Right renal cortex interstitium (tissue), 3 donors: ENCODE results near the gene KCNC1. TPM values are rescaled to one million over a fixed set of nuclear protein-coding genes. Genes with fewer than 3 reads are reported as not detected.

ENCODE experiments used
- DNase-seq, 3 donors: peaks; one replicate each; pipeline ENCODE4 v3.0.0-alpha.2; 2013; ENCODE audit warnings: low read depth in 3 of 3, low spot score in 2 of 3
- polyA plus RNA-seq, 3 donors: library from polyadenylated mRNA; unstranded; fragments of 120-200 nt; gene quantifications; one replicate each; pipeline ENCODE4 v1.2.1, GENCODE V29; 2013; ENCODE audit not compliant: insufficient read length in 3 of 3

Gene KCNC1
- polyA plus RNA-seq, 3 donors: 0.80 to 1.1 (median 0.92) TPM

DNA sequence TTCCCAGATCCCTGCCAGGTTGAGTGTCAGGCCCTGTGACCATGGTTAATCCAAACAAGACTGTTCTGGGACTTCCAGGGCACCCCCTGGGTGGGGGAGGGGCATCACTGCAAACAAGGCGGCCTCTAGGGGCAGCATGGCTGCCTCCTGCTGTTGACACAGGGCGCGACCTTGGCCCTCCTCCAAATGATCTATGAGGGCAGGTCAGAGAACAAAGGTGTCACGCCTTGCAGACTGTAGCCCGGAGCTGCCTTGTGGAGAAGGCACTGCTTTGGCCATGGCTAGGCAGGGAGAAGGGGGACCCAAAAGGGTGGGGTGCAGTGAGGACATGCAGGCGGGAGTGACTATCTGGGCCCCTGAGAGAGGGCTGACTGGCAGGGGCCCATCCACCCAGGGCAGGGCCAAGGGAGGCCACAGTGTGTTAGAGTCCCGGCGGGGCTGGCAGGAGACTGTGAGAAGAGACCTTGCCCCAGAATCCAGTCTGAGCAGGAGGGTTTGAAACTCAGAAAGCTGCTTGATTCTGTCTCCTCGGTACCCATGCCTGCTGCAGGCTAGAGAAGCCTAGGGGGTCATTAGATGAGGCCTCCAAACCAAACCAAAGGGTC lies 35.6 kb downstream of the KCNC1 start:
- no peak for DNase-seq

DNA sequence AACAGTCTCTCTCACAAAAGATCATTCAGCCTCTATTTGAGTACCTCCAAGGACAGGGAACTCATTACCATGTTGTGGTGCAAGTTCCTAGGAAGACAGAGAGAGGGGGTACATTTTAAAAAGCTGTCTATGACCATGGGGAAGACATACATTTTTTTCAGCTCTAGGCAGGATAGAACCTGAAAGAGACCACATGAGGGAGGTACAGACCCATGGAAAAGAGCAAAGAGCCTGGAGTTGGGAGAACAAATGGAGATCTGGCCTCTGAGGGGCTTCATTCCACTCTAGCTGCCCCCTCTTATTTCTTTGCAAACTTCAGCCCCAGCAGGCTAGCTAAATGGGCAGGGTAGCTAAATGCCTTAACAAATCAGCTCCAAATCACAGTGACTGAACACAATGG lies 36.3 kb downstream of the KCNC1 start:
- DNase-seq: no peak

DNA sequence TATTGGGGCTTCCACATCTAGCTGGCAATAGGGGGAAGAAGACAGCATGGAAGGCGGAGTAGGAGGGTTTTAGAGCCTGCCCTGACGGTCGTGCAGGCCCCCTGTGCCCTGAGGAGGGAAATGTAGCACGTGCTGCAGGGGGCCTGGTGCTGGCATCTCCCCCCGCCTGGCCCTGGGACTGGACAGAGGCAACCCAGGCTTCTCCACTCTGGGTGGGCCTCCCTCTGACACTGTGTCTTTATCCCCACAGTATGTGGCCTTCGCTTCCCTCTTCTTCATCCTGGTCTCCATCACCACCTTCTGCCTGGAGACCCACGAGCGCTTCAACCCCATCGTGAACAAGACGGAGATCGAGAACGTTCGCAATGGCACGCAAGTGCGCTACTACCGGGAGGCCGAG lies 36.8 kb downstream of the KCNC1 start:
- DNase-seq: no peak

DNA sequence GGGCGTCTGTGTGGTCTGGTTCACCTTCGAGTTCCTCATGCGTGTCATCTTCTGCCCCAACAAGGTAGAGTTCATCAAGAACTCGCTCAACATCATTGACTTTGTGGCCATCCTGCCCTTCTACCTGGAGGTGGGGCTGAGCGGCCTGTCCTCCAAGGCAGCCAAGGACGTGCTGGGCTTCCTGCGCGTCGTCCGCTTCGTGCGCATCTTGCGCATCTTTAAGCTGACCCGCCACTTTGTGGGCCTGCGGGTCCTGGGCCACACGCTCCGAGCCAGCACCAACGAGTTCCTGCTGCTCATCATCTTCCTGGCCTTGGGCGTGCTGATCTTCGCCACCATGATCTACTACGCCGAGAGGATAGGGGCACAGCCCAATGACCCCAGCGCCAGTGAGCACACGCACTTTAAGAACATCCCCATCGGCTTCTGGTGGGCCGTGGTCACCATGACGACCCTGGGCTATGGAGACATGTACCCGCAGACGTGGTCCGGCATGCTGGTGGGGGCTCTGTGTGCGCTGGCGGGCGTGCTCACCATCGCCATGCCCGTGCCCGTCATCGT lies 37.3 kb downstream of the KCNC1 start:
- no peak for DNase-seq

DNA sequence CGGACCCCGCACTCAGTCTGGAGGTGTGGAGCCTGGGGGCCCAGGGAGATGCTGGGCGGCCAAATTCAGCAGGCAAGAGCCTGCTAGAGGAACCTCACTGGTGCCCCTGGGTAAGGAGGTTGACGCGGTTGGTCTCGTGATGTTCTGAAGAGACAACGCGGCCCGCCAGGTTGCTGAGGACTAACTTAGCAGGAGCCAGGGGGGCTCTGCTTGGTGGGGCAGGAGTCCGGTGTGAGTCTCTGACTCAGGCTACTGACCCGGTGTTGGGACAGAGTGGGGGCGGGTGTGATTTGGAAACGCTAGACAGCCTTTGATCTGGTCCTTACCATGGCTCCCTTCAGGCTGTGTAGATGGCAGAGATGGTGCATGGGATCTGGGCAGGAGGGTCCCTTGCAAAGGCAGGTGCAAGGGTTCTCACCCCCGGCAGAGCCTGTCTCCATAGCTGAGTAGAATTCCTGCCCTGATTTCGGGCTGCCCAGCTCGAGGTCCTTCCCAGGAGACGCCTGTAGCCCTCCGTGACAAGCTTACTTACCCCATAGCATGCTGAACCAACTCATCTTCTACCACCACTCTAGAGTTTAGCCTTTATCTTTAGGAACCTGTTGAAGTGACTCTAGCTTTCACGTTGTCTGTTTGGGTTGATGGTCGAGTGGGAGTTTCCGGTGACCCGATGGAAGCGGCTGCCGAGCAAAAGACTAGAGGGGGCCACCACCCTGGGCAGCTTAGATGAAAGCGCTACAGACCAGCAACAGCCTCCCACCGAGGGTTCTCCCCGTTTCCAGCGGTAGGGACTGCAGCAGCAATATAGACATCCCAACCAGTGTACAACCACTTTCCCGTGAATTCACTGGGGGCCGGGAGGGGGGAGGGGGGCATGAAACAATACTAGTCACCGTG lies 38.4 kb downstream of the KCNC1 start:
- no peak for DNase-seq

DNA sequence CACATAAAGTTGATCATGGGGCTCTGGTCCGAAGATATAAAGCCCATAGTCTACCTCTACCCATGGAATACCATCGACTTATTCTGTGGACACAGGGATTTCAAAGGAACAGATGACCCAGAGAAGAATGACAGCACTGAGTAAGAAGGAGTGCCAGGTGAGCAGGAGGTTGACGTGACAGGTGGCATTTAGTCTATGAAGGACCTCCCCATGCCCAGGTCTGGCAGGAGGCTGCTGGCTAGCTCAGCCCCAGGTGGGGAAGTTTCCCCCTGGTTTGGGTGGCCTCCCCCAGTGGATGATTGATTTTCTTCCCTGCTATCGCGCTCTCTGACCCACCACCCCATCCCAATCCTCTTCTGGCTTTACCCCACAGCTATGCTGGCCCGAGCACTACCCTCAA lies 39.1 kb downstream of the KCNC1 start:
- no peak for DNase-seq

DNA sequence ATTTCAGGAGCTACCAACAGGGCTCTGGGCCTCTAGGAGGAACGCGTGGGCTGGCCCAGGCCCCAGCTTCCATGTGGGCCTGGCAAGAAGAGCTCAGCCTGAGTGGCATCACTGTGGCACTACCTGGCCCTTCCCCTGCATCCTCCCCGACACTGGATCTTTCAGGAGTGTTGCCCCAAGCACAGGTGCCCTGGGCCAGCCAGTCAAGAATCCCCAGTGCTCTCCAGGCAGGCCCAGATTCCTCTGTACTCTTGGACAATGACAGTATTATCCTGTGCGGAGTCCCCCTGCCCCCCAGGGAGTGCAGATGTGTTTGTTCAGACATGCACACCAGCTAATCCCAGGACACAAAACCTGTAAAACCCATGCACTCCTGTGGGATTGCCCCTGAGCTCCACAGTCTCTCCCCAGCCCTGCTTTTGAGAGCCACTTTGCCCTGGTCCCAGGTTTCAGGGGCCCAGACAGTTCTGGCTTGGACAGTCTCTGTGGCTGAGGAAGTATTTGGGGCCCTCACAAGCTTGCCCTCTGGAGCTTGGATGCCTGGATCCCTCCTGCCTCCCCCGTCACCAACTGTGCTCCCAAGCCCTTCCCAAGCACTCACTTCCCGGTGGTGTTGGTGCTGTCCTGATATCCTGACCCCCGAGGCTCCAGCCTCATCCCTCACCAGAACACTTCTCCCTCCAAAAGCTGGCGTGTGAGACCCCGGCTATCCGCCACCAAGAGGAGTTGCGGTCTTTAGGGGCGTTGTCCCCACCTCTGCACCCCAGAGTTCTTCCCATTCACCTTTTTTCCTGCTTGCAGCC lies 39.9 kb downstream of the KCNC1 start:
- no peak for DNase-seq

DNA sequence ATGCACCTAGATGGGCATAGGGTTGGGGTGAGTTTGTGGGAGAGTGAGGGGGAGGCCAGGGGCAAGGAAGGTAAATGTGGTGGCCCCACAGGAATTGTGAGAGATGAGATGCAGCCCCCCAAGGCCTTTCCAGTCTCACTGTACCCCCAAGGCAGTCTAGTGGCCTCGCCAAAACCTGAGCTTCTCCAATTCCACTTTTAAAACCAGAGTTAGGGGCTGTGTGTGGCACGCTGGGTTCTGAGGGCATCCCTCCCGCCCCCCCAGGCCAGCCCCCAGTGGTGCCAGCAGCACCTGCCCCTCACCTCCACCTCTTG lies 40.4 kb downstream of the KCNC1 start:
- no peak for DNase-seq

DNA sequence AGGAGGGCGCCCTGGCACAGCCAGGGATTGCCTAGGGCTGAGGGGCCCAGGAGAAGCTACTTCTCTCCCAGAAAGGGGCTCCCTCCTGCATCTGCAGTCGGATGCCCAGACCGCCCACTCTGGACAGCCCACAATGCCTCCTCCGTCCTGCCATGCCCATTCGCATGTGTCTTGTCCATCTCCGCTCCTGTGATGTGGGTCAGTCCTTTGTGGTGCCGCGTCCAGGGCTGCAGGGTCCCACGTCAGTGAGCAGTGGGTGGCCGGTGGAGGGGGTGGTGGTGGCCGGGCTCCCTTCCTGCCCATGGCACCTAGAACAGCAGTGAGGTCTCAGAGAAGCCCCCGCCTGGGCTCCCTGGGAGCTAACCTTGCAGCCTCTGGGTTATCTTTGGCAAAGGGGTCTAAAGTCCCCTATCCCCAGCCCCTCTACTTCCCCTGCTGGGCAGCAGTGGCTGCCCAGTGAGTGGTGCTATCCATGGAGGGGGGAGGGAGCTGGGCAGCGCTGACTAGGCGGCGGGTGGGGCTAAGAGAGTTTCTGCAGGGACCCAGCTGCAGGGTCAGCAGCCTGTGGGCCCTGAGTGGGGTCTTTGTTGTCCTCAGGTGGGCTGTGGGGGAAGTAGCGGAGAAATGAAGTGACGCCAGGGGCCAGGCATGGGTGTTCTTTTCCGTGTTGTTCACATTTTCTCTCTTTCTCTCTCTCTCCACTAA lies 41.1 kb downstream of the KCNC1 start:
- no peak for DNase-seq

DNA sequence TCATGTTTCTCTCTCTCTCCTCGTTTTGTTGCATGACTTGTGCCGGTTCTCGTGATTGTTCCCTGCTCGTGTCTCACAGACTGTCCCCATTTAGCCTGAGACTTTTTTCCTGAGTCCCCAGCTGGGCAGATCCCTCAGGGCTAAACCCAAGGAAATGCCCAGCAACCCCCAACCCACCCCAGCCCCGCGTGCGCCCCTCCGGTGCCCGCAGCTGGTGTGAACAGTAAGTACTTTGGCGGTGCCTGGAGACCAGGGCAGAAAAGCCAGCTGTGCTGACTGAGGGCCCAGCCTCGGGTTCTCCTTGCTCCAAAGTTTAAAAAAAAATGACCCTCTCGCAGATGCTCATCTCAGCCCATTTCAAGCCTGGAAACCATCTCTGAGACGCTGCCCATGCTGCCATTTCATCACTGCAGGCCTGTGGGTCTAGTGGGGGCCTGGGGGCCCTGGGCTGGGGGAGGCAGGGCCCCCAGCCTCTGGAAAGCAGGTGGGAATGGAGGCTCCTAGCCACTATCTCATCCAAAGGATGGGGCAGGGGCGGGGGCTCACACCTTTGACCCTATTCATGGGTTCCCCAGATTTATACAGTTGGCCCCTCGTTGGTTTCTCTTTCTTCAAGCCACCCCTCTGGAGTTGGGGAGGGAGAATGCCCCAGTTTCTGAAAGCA lies 41.8 kb downstream of the KCNC1 start:
- DNase-seq: no peak

DNA sequence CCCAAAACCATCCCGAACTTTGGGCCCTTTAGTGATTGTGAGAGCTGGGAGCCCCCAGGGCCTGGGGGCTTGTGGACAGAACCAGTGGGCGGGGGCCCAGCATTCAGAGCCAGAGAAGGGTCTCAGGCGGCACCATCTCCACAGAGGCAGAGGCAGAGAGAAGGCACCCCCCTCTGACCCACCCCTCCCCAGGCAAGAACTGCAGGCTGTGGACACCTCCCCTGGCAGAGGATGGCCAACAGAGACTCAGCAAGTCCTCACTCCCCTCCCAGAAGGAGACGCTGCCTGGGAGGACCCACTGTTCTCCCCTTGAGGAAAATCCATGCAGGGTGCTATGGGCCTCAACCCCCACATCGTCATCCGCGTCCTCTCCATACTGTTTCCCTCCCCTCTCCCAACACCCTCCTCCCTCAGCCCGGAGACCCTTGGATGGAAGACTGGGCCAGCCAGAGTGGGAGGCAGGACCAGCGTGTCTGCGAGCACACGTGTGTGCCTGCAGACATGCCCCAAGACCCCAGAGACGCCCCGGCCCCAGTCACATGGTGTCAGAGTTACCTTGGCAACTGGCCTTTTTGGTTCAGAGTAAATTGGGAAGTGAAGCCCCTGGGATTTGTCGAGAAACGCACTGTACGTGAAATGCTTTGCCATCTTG lies 42.6 kb downstream of the KCNC1 start:
- DNase-seq: no peak

DNA sequence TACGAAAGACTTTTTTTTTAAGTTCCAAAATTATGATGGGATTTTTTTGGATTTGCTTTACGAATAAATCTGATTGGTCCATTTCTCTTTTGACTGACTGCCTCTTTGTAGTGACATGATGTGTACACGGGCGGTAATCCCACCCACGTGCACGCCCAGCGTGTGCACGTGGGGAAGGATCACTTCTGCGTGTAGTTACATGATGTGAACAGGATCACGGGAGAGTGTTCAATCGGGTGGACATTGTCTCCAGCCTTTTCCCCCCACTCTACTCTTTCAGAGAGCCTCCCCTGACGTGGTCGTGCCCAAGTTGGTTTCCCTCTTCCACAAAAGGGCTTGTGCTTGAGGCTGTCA lies 43.1 kb downstream of the KCNC1 start:
- DNase-seq: no peak

DNA sequence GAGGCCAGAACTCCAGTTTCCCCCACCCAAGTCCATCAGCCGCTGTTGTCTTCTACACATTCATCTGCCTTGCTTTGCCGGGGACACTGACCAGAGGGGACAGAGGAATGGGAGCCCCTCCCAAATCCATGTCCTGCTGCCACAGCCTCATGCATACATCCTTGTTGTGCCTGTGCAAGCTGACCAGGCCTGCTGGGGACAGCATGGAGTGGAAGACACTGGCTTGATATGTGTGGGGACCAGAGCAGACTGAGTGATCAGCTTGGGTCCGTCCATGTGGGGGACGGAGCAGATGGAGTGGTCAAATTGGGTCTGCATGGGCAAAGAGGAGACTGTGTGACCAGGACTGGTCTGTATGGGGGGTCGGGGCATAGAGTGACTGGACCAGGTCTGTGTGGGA lies 43.8 kb downstream of the KCNC1 start:
- no peak for DNase-seq

DNA sequence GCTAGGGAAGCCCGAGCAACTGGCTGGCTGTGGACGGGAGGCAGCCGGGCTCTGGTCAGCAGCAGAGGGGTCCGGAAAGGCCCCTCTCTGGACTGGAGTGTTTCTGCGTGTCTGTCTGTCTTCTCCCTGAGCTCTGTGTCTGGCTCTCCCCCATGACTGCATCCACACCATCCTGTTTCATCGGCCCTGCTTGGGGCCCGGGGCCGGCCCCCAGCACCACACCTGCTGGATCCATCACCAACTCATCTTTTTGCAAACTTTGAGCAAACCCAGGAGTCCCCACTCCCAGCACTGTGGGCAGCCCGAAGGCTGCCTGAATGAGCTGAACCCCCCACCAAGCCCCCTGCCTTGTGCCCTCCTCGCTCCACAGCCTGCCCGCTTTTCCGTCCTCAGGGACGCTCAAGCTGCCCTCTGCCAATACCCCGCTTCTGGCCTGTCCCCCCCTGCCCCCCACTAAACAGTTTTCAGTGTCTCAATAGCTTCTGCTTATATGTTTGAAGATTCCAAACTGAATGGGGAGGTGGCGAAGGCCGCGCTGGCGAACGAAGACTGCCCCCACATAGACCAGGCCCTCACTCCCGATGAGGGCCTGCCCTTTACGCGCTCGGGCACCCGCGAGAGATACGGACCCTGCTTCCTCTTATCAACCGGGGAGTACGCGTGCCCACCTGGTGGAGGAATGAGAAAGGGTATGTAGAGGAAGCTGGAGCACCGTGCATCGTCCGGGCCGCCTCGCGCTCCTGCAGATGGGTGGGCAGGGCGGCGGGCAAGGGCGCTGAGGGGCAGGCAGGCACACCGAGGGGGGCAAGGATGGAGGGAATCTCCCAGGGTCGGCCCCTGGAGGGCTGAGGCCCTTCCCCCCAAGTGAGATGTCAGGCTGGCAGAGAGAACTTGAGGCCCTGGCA lies 44.6 kb downstream of the KCNC1 start:
- no peak for DNase-seq

DNA sequence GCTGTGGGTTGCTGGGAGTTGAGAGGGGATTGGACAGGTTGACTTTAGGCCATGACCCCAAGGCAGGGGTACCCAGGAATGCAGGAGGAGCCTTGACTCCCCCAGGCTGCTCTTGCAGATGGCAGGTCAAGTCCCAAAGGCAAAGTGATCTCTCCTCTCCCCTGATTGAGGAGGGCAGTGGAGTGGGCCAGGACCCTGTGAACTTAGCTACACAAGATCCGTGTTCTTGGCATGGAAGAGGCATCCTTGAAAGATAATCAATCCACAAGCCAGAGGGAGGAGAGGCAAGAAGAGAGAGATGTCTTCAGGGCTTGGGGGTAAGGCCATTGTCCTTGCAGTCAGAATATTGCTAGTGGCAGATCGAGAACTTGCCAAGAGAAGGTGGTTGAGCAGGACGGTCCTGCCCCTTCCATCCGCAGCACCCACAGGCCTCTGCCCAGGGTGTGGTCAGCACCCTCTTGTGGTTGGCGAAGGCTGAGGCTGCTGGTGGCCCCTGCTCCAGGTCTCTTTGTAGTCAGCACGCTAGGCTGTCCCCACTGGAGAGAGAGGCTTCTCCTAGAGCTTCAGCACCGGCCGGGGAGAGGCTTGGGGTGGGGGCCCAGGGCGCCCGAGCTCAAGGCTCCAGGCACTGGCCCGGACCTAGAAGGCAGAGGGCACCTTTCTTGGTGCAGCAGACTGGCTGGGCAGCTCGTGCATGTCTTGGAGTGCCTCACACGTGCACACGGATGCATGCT lies 45.4 kb downstream of the KCNC1 start:
- DNase-seq: no peak

DNA sequence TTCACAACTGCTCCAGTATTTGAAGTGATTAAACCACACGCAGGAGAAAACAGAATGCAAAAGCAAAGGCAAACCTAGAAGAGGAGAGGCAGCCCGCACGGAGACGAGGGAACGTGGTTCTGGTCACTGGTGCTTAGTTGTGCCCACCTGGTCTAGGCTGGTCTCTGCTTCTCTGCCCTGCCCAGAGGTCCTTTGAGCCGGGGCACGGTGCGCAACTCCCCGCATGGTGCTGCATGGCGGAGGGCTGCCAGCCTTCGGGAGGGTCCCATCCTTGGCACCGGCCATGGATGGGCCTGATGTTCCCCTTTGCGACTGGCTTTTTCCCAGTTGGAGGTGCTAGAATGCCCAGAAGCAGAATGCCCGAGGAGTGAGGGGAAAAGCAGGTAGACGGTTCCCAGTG lies 46.1 kb downstream of the KCNC1 start:
- no peak for DNase-seq

DNA sequence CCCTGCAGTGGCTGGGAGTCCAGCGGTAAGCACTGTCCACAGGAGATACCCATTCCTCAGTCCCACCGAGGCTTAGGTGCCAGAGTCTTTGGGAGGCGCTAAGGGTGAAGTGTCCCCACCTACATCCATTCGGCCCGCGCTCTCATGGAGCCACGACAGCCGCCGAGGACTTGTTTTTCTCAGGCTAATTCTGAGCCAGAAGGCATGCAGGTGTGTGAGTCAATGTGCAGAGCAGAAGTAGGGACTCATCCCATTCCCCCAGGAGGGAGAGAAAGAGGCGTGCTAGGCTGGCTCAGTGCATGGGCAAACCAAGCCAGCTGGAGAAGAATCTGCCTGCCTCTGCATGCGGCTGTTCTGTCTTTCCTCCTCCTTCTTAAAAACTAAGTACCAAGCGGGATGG lies 46.6 kb downstream of the KCNC1 start:
- no peak for DNase-seq

DNA sequence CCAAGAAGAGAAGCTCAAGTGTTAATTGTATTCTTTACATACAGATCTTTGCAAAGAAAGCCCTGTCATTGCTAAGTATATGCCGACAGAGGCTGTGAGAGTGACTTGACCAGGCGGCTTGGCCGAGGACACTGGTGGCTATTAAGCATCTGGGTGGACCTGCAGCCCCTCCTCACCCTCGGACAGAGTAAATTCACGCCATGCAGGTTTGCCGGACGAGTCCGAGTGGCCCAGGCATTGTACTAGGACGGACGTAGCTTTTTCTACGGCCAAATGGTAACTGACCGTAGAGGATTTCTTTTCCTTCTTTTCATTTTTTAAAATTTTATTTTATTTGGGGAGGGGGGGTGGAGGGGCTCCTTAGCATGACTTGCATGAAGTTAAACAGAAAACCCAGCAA lies 47.0 kb downstream of the KCNC1 start:
- DNase-seq: no peak
